ENCODE measurements around the gene NRP2. TPM values are rescaled to one million over a fixed set of nuclear protein-coding genes. Genes with fewer than 3 reads are reported as not detected.
A peak's percentile ranks its signal among the peaks of the same experiment; 100 is the strongest.

The NRP2 gene
- total RNA-seq, 4 donors from 2014 or later = 41.1 to 119 (median 52.4) TPM

DNA sequence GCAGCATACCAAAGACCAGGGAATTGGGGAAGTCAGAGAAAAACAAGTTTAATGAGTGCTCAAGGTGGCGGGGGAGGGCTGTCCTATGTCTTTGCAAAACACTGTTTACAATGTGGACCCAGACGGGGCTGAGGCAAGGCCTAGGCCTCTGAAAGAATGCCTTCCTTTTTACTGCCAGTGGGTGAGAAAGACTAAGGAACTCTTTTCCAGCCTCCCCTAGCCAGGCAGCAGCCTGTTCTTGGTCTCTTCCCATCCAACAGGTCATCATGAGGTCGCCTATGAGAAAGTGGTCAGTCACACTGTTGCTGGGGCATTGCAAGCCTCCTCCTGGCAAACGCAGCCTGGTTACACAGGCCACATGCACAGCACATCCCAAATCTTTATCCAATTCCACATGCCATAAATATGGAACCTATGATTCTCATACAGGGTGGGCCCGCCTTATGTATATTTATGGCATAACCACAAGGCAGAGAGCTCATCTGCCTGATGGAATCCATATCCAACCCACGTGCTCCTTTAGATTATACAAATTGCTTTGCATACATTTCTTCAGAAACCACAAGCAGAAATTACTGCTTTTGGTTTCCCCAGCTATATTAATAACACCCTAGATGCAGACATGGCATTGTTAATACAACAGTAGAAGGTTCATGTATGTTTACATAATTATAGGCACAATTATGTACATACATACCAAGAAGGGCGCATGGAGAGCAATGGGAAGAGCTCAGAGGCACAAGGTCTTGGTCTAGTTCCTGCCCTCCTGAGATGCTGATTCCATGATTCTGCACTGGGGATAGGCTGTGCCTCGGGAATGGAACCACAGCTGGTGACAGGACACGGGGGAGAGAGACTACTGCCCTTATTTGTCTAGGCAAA lies 48.6 kb downstream of the NRP2 start:
- TF ChIP-seq, protein P1, sequence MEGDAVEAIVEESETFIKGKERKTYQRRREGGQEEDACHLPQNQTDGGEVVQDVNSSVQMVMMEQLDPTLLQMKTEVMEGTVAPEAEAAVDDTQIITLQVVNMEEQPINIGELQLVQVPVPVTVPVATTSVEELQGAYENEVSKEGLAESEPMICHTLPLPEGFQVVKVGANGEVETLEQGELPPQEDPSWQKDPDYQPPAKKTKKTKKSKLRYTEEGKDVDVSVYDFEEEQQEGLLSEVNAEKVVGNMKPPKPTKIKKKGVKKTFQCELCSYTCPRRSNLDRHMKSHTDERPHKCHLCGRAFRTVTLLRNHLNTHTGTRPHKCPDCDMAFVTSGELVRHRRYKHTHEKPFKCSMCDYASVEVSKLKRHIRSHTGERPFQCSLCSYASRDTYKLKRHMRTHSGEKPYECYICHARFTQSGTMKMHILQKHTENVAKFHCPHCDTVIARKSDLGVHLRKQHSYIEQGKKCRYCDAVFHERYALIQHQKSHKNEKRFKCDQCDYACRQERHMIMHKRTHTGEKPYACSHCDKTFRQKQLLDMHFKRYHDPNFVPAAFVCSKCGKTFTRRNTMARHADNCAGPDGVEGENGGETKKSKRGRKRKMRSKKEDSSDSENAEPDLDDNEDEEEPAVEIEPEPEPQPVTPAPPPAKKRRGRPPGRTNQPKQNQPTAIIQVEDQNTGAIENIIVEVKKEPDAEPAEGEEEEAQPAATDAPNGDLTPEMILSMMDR (IDR thresholded peaks at IDR 0.05) = no peak
- DNase-seq (ENCODE audit: low spot score) = no peak
- ATAC-seq (ENCODE audit: low FRiP score) = no peak

DNA sequence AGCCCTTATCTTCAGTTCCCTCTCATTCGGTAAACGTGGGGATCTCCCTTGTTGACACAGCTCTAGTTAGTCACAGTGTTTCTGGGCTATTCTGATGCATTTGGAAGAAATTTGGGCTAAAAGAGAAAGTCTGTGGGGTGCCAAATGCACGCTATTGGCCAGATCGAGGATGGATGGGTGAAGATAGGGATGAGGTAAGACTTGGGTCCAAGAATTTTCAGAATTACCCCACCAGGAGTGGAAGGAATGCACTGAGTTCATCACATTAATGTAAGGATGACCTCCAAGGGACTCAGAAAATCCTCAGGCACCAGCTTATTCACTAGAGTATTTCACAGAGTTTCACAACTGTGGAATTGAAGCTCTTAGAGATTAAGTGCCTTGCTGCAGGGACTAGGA lies 49.3 kb downstream of the NRP2 start:
- TF ChIP-seq, protein P1 (IDR thresholded peaks at IDR 0.05) = no peak
- ATAC-seq (ENCODE audit: low FRiP score) (peak; percentile 75), DNase-seq (ENCODE audit: low spot score) (no peak)

DNA sequence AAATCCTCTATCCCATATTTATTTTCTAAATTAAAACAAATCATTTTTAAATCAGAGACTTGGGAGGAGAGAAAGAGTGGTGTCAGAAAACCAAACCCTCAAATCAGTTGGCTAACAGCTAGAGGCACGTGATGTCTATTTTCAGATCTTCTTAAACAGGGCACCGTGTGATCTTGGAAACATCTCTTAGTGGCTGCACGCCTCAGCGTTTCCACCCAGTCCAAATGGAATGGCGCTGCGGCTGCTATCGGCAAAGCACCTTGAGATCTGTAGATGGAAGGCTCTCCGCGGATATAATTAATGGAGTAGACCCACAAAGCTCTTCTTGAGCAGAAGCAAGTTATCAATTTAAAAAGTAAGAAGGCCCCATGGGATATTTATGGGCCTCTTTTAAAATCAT lies 50.0 kb downstream of the NRP2 start:
- ATAC-seq (ENCODE audit: low FRiP score) = no peak
- DNase-seq (ENCODE audit: low spot score) = no peak
- TF ChIP-seq, protein P1 (IDR thresholded peaks at IDR 0.05) = no peak

DNA sequence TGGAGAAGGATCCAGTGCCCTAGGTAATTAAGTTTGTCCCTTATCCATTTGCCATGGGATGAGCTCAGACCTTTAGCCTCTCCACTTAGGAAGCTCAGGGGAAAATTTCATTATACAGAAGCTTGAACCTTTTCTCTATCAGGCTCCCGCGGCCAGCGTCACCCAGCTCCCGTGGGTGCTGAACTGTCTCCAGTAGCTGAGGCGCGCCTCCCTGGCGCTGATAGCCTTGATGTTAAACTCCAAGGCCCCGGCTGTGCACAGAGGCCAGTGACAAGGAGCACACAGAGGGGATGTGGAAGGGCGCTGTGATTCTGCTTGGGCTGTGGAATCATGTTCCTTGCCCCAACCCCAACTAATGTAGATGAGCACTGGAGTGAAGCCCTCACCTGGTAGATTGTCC lies 50.8 kb downstream of the NRP2 start:
- TF ChIP-seq, protein P1 (IDR thresholded peaks at IDR 0.05) = no peak
- ATAC-seq (ENCODE audit: low FRiP score) (no peak), DNase-seq (ENCODE audit: low spot score) (no peak)

DNA sequence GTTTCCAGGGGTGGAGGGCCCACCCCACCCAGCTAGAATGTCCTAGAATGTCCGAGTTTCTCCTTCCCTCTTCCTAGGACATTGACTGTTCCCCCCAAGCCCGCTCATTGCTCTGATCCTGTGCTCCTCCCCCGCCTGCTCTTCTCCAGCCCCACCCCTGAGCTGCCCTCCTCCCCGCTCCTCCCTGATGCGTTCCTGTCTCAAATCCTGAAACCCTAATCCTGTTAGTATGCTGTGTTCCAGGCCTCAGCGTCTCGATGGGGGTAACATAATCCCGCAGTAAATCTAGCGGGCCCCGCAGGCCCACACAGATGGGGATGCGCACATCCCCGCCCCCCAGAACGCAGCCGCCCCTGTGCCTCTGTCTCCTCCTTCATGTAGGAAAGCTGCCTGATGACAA lies 51.3 kb downstream of the NRP2 start:
- DNase-seq (ENCODE audit: low spot score) (no peak), ATAC-seq (ENCODE audit: low FRiP score) (no peak)

DNA sequence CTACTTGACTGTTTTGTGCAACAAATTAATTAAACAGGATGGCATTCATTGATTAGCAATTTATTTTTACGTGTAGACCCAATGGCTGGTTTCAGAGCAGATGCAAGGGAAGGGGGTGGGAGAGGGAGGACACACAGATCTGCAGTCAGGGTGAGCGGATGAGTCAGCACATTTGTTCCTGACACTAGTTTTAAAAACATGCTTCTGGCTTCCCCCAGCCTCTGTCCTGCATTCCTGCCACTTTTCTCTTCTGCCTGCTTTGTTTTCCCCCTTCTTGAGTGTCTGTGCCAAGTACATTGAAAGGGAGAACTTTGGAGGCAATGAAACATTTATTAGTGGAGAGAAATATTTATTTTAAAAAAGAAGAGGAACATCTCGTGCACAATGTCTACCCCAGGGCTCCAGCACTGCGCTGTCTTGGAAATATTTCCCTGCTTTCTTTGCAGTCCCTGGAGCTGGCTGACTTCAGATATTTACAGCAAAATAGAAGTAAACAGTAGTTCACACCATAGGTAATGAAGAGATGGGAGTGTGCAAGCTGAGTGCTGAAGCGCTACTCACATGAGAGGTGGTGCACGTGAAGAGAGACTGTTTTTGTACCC lies 52.2 kb downstream of the NRP2 start:
- peak; percentile 75 for ATAC-seq (ENCODE audit: low FRiP score)
- TF ChIP-seq, protein P1 (IDR thresholded peaks at IDR 0.05) = no peak
- DNase-seq (ENCODE audit: low spot score) = no peak

More for the DNA sequence above, 51.3 kb downstream of the NRP2 start:
- TF ChIP-seq, protein P1 (IDR thresholded peaks at IDR 0.05) = no peak

Data from omental fat pad (tissue), 4 donors.